ENCODE data around the gene GRM7. TPM values are rescaled to one million over a fixed set of nuclear protein-coding genes. Genes with fewer than 3 reads are reported as not detected.

Gene GRM7
- total RNA-seq, 1 donor from 2014 or later = 0.80 TPM

DNA sequence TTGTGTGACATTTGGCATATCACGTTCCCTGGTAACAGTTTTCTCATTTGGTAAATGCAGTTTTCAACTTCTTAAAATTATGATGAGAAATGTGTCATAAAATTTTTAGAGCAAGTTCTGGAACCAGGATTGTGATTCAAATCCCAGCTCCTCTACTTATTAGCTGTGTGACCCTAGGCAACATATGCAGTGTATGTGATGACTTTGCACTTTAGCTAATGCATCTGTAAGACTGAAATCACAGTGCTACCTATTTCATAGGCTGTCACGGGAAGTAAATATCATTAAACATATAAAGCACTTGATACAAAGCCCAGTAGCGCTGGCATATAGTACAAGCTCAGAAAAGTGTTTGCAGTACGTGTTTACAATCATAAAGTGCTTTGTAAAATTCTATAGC, 419.4 kb downstream of the GRM7 start:
- Histone ChIP-seq H3F3A (ENCODE audit: low read depth) (no peaks in the 10 kb centered on the region), H3K27me3 (no peaks in the 10 kb centered on the region), H3K36me3 (no peaks in the 10 kb centered on the region), H4K20me1 (ENCODE audit: low read depth) (no peaks in the 10 kb centered on the region), H3K79me2 (ENCODE audit: low read depth) (no peaks in the 10 kb centered on the region), H2AFZ (replicated peaks) (no peak overlapping the region), H3K4me1 (no peaks in the 10 kb centered on the region), H3K4me2 (no peak overlapping the region), H3K9me3 (ENCODE audit: low read depth) (no peaks in the 10 kb centered on the region), H3K9ac (no peak overlapping the region), H3K27ac (no peak overlapping the region), H3K4me3 (no peak overlapping the region)
- Mint-ChIP-seq H3K36me3 (no peaks in the 10 kb centered on the region), H3K27ac (no peak overlapping the region), H3K4me1 (no peaks in the 10 kb centered on the region), H3K27me3 (ENCODE audit: insufficient read depth, low read depth) (no peaks in the 10 kb centered on the region), H3K4me3 (no peak overlapping the region), H3K9me3 (no peaks in the 10 kb centered on the region)
- DNase-seq (ENCODE audit: low spot score) = no peak
- TF ChIP-seq EZH2 (IDR thresholded peaks at IDR 0.05) (no peak), EZH2phosphoT487 (IDR thresholded peaks at IDR 0.05) (no peak)
- TF ChIP-seq, protein P1, sequence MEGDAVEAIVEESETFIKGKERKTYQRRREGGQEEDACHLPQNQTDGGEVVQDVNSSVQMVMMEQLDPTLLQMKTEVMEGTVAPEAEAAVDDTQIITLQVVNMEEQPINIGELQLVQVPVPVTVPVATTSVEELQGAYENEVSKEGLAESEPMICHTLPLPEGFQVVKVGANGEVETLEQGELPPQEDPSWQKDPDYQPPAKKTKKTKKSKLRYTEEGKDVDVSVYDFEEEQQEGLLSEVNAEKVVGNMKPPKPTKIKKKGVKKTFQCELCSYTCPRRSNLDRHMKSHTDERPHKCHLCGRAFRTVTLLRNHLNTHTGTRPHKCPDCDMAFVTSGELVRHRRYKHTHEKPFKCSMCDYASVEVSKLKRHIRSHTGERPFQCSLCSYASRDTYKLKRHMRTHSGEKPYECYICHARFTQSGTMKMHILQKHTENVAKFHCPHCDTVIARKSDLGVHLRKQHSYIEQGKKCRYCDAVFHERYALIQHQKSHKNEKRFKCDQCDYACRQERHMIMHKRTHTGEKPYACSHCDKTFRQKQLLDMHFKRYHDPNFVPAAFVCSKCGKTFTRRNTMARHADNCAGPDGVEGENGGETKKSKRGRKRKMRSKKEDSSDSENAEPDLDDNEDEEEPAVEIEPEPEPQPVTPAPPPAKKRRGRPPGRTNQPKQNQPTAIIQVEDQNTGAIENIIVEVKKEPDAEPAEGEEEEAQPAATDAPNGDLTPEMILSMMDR (IDR thresholded peaks at IDR 0.05) = no peak

DNA sequence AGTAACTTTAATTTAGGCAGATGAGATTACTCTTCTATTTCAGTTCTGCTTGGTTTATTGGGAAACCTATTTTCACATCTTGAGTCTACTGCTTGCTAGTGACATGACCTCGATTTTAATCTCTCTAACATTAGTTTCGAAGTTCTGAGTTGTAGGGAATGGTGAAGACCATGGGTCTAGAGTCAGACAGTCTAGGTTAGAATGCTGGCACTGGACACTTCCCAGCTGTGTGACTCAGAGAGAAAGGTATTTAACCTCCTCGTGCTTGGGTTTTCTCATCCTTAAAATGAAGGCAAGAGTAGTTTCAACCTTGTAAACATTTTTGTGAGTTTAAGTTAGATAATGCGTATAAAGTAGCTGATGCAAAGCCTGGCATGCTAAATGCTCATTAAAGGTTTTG, 422.1 kb downstream of the GRM7 start:
- Histone ChIP-seq H3K9me3 (ENCODE audit: low read depth) (no peaks in the 10 kb centered on the region), H2AFZ (replicated peaks) (no peak overlapping the region), H3K27me3 (no peaks in the 10 kb centered on the region), H4K20me1 (ENCODE audit: low read depth) (no peaks in the 10 kb centered on the region), H3K79me2 (ENCODE audit: low read depth) (no peaks in the 10 kb centered on the region), H3K4me2 (no peak overlapping the region), H3K27ac (no peak overlapping the region), H3F3A (ENCODE audit: low read depth) (no peaks in the 10 kb centered on the region), H3K4me1 (no peaks in the 10 kb centered on the region), H3K9ac (no peak overlapping the region), H3K4me3 (no peak overlapping the region), H3K36me3 (no peaks in the 10 kb centered on the region)
- Mint-ChIP-seq H3K4me3 (no peak overlapping the region), H3K4me1 (no peaks in the 10 kb centered on the region), H3K36me3 (no peaks in the 10 kb centered on the region), H3K9me3 (no peaks in the 10 kb centered on the region), H3K27ac (no peak overlapping the region), H3K27me3 (ENCODE audit: insufficient read depth, low read depth) (no peaks in the 10 kb centered on the region)
- no peak for DNase-seq (ENCODE audit: low spot score)
- TF ChIP-seq EZH2phosphoT487 (IDR thresholded peaks at IDR 0.05) (no peak), EZH2 (IDR thresholded peaks at IDR 0.05) (no peak)
- TF ChIP-seq, protein P1 (IDR thresholded peaks at IDR 0.05) = no peak

DNA sequence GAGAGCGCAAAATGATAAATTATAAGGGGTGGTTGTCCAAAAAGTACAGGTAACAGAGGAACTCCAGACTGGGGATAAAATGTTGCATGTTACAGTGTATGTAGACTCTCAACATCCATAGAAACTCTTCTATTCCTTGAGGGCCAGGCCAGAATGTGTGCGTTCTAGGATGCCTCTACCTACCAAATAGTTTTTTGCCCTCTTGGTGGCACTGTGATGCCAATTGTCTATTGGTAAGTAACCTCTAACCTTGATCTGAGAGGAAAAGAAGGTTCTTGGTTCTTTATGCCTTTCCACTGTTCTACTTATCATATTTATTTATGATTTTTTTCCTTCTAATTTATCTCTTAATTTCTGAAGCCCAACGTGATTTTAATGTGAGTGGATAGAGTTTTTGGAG, 424.6 kb downstream of the GRM7 start:
- Histone ChIP-seq H3K27me3 (no peaks in the 10 kb centered on the region), H3K27ac (no peak overlapping the region), H3K36me3 (no peaks in the 10 kb centered on the region), H3K4me2 (no peak overlapping the region), H2AFZ (replicated peaks) (no peak overlapping the region), H3K4me3 (no peak overlapping the region), H3K9me3 (ENCODE audit: low read depth) (no peaks in the 10 kb centered on the region), H3K79me2 (ENCODE audit: low read depth) (no peaks in the 10 kb centered on the region), H3F3A (ENCODE audit: low read depth) (no peaks in the 10 kb centered on the region), H4K20me1 (ENCODE audit: low read depth) (no peaks in the 10 kb centered on the region), H3K4me1 (no peaks in the 10 kb centered on the region), H3K9ac (no peak overlapping the region)
- H3K4me3 Mint-ChIP-seq = no peak overlapping the region
- peak; percentile 29 for DNase-seq (ENCODE audit: low spot score)
- no peak for TF ChIP-seq EZH2 (IDR thresholded peaks at IDR 0.05)
- TF ChIP-seq, protein P1 (IDR thresholded peaks at IDR 0.05) = peak; percentile 43
- H3K36me3 Mint-ChIP-seq = no peaks in the 10 kb centered on the region
- no peaks in the 10 kb centered on the region for H3K27me3 Mint-ChIP-seq (ENCODE audit: insufficient read depth, low read depth)
- no peaks in the 10 kb centered on the region for H3K4me1 Mint-ChIP-seq
- H3K27ac Mint-ChIP-seq = no peak overlapping the region
- H3K9me3 Mint-ChIP-seq = no peaks in the 10 kb centered on the region

DNA sequence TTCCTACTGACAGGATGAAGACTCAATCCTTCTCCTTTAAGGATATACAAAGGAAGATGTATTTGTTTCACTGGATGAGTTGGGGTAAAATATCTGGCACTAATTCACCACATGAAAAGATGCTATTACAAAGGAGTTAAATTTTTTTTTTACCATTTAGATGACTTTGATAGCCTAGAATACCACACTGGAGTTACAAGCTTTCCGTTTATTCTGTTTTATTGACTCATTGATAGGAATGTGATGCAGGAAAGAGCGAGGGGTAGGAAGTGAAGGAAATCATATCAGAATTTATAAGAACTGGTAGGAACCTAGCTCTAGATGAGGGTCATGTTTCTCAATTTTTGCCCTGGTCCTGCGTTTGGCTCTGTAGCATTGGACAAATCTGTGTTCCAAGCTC, 427.2 kb downstream of the GRM7 start:
- TF ChIP-seq EZH2phosphoT487 (IDR thresholded peaks at IDR 0.05) = no peak
- no peak for TF ChIP-seq EZH2 (IDR thresholded peaks at IDR 0.05)
- TF ChIP-seq, protein P1 (IDR thresholded peaks at IDR 0.05) = no peak
- Histone ChIP-seq H3K27ac (no peak overlapping the region), H3K9me3 (ENCODE audit: low read depth) (no peaks in the 10 kb centered on the region), H3K4me1 (no peaks in the 10 kb centered on the region), H3K79me2 (ENCODE audit: low read depth) (no peaks in the 10 kb centered on the region), H3K9ac (no peak overlapping the region), H3K4me2 (no peak overlapping the region), H2AFZ (replicated peaks) (no peak overlapping the region), H3K4me3 (no peak overlapping the region), H3K36me3 (no peaks in the 10 kb centered on the region), H3F3A (ENCODE audit: low read depth) (no peaks in the 10 kb centered on the region), H3K27me3 (no peaks in the 10 kb centered on the region), H4K20me1 (ENCODE audit: low read depth) (no peaks in the 10 kb centered on the region)
- no peaks in the 10 kb centered on the region for H3K9me3 Mint-ChIP-seq
- H3K27ac Mint-ChIP-seq = no peak overlapping the region
- no peaks in the 10 kb centered on the region for H3K36me3 Mint-ChIP-seq
- no peak overlapping the region for H3K4me3 Mint-ChIP-seq
- H3K27me3 Mint-ChIP-seq (ENCODE audit: insufficient read depth, low read depth) = peaks cover 5% of the 10 kb centered on the region
- no peak for DNase-seq (ENCODE audit: low spot score)
- no peaks in the 10 kb centered on the region for H3K4me1 Mint-ChIP-seq

Measured in neural progenitor cell (in vitro differentiated cells).